Fibroblast of skin of back (primary cell): ENCODE results near the gene CDC37L1.

Experiments
- DNase-seq: peaks from one replicate; pipeline ENCODE4 v3.0.0-alpha.2; 2013

The CDC37L1 gene

DNA sequence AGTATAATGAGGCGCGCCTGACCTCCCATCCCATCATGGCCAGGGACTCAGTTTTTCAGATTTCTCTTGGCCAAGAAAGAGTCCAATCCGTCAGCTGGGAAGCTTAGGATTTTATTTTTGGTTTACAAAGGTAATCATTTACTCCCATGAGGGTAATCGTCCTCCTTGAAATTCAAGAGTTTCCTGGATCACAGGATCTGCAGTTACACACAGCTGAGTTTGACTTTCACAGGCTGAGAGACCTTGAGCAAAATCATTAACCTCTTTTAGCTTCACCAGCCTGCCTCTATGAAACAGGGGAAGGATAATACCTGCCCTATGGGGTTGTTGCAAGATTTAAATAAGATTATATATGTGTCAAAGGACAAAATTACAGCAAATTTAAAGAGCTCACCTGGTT lies 77.1 kb downstream of the CDC37L1 start:
- DNase-seq, result no peak
